GM23248 (cell line): ENCODE data around the gene TBX5. TPM values are rescaled to one million over a fixed set of nuclear protein-coding genes. Genes with fewer than 3 reads are reported as not detected.
A peak's percentile ranks its signal among the peaks of the same experiment; 100 is the strongest.

Source experiments
- DNase-seq: peaks from one replicate; pipeline ENCODE4 v3.0.0-alpha.2; 2015
- H2AFZ ChIP-seq: fragments of 200-600 bp; sonication (generic); 2 replicates; pipeline ENCODE4 v1.6.1; 2016; ENCODE audit warnings: antibody characterized with exemption
- H3F3A ChIP-seq: fragments of 200-600 bp; sonication (generic); 2 replicates; pipeline ENCODE4 v1.6.1; 2016; ENCODE audit warnings: mild to moderate bottlenecking, antibody characterized with exemption, mixed run types; ENCODE audit not compliant: insufficient read depth
- H3K27ac ChIP-seq: fragments of 200-600 bp; sonication (generic); 2 replicates; pipeline ENCODE4 v1.5.1; 2016; ENCODE audit warnings: mild to moderate bottlenecking
- H3K27me3 ChIP-seq: fragments of 200-600 bp; sonication (generic); replicated peaks from 2 replicates; pipeline ENCODE4 v1.6.1; 2016; ENCODE audit warnings: mild to moderate bottlenecking; ENCODE audit not compliant: insufficient read depth
- H3K36me3 ChIP-seq: fragments of 200-600 bp; sonication (generic); 2 replicates; pipeline ENCODE4 v1.6.1; 2016; ENCODE audit warnings: low read depth, mild to moderate bottlenecking
- H3K4me1 ChIP-seq: fragments of 200-600 bp; sonication (generic); 2 replicates; pipeline ENCODE4 v1.6.1; 2016; ENCODE audit warnings: mild to moderate bottlenecking; ENCODE audit not compliant: insufficient read depth
- H3K4me2 ChIP-seq: fragments of 200-600 bp; sonication (generic); one replicate; pipeline ENCODE4 v1.6.1; 2016; ENCODE audit warnings: mild to moderate bottlenecking; ENCODE audit not compliant: unreplicated experiment
- H3K4me3 ChIP-seq: fragments of 200-600 bp; sonication (generic); 2 replicates; pipeline ENCODE4 v1.5.1; 2016; ENCODE audit warnings: mild to moderate bottlenecking
- H3K79me2 ChIP-seq: fragments of 200-600 bp; sonication (generic); 2 replicates; pipeline ENCODE4 v1.6.1; 2016; ENCODE audit warnings: mild to moderate bottlenecking; ENCODE audit not compliant: insufficient read depth
- H3K9ac ChIP-seq: fragments of 200-600 bp; sonication (generic); 2 replicates; pipeline ENCODE4 v1.6.1; 2016; ENCODE audit warnings: mild to moderate bottlenecking
- H3K9me2 ChIP-seq: fragments of 200-600 bp; sonication (generic); 2 replicates; pipeline ENCODE4 v1.6.1; 2016; ENCODE audit warnings: mixed run types, mild to moderate bottlenecking, moderate library complexity; ENCODE audit not compliant: insufficient read depth
- H3K9me3 ChIP-seq: fragments of 200-600 bp; sonication (generic); one replicate; pipeline ENCODE4 v1.6.1; 2017; ENCODE audit warnings: low read depth
- H4K20me1 ChIP-seq: fragments of 200-600 bp; sonication (generic); 2 replicates; pipeline ENCODE4 v1.6.0; 2016; ENCODE audit not compliant: insufficient read depth
- EZH2 ChIP-seq: fragments of 200-600 bp; sonication (generic); IDR thresholded peaks from 2 replicates; pipeline ENCODE4 v1.6.1; 2018; ENCODE audit warnings: antibody characterized with exemption, mild to moderate bottlenecking; ENCODE audit not compliant: insufficient read depth, poor library complexity, severe bottlenecking
- EZH2phosphoT487 ChIP-seq: fragments of 200-600 bp; sonication (generic); IDR thresholded peaks from 2 replicates; pipeline ENCODE4 v1.6.1; 2018; ENCODE audit warnings: antibody characterized with exemption, moderate library complexity, mild to moderate bottlenecking, low read depth; ENCODE audit not compliant: insufficient read depth
- WGBS, 2 experiments: methylation state at CpG; one replicate each; pipeline ENCODE4 v1.1.6; 2015 to 2017; ENCODE audit warnings: low lambda C conversion rate in 2 of 2, low coverage in 1 of 2; ENCODE audit errors: missing lambda C conversion rate in 2 of 2; 5-methylcytosine and 5-hydroxymethylcytosine counted together
- in situ Hi-C: fragments of 300-500 bp; cut with MboI; formaldehyde crosslinking; loops from 2 replicates; pipeline ENCODE4 v1.15.0; 2020
- polyA plus RNA-seq: library from polyadenylated mRNA; unstranded; fragments of >200 nt; fragmentation: Nextera tagmentation; extraction: Ambion mirVana; gene quantifications from 2 replicates; pipeline ENCODE4 v1.2.1, GENCODE V29; 2016
- total RNA-seq: library from RNA; depleted of rRNA; stranded (reverse); fragments of >200 nt; shearing (Covaris generic); gene quantifications from 2 replicates; pipeline ENCODE4 v1.2.3, GENCODE V29; 2014

TBX5 gene
- total and polyA plus RNA-seq, 2 experiments from 2014 or later, result 24.5 to 30.0 TPM

DNA sequence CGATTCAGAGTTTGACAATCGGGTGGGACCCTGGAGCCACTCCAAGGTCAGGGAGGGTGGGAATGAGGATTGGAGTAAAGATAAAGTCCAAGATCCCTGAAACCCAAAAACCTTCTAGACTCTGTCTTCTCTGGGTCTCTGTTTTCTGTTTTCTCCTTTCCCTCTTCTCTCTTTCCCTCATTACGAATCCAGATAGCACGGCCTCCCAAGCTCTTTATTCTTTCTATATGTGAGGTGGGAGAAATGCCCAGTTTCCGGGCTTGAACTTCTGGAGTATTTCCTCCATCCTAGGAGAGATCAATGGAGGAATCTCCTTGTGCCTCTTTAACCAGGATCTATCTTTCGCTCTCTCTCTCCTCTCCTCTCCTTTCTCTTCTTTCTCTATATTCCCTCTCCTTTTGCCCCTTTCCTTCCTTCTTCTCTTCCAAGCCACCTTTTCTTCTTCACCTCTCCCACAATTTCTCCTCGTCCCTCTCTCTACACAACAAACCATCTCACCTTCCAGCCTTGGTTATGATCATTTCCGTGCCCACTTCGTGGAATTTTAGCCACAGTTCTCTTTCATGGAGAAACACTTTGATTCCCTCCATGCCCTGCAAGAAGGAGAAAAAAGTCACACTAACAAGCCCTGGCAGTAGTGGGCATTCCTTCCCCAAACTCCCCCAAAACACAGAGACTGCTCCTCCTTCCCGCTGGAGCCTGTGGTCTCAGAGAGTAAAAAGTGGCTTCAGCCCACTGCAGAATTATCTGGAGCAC, 4.4 kb downstream of the TBX5 start:
- 10 to 16% methylated on average over 10 of the region's 10 CpGs for WGBS, 2 experiments
- Histone ChIP-seq H3K27ac (peak overlapping the region; percentile 95), H3K9ac (peak overlapping the region; percentile 95)

DNA sequence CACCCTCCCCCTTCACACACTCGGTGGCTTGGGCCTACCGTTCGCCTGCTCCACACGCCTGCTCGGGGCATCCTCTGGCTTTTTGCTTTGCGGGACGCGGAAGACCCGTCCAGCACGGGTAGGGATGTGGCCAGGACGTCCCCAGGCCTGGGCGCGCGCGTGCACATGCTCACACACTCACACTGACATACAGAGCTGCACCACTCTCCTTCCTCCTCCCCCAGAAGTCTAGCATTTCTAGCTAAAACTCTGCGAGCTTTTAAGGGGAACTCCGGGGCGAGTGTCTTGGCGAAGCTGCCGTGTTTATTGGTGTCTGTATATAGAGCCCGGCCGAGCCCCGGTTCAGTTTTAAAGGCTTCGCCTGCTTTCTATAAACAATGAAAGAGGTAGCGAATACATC, 5.0 kb downstream of the TBX5 start:
- H4K20me1 ChIP-seq, result no peaks in the 10 kb centered on the region
- DNase-seq, result peak; percentile 95
- 1% methylated on average over 24 to 25 of the region's 25 CpGs for WGBS, 2 experiments
- peak overlapping the region; percentile 99 for H3K4me2 ChIP-seq
- peaks cover 45% of the 10 kb centered on the region for H3K4me1 ChIP-seq
- H3K79me2 ChIP-seq, result peaks cover 100% of the 10 kb centered on the region
- TF ChIP-seq EZH2 (no peak), EZH2phosphoT487 (no peak)
- peak overlapping the region; percentile 91 for H3K4me3 ChIP-seq
- peaks cover 26% of the 10 kb centered on the region for H3F3A ChIP-seq
- H3K9me2 ChIP-seq, result no peaks in the 10 kb centered on the region
- H2AFZ ChIP-seq, result peak overlapping the region; percentile 47; the same call in 1 of the 2 replicates
- H3K9me3 ChIP-seq, result no peaks in the 10 kb centered on the region
- H3K9ac ChIP-seq, result peak overlapping the region; percentile 95
- H3K36me3 ChIP-seq, result no peaks in the 10 kb centered on the region
- H3K27ac ChIP-seq, result peak overlapping the region; percentile 95
- H3K27me3 ChIP-seq, result no peaks in the 10 kb centered on the region
- in situ Hi-C loops, result loop anchor here (10.0 kb wide), 1 partner anchor 74 kb away; no protein-coding TSS in a partner anchor

More for the DNA sequence above, 4.4 kb downstream of the TBX5 start:
- Histone ChIP-seq H3K4me2 (peak overlapping the region; percentile 99), H3K9me3 (no peaks in the 10 kb centered on the region), H3K9me2 (no peaks in the 10 kb centered on the region), H3K36me3 (no peaks in the 10 kb centered on the region), H3K4me3 (peak overlapping the region; percentile 91), H3K27me3 (no peaks in the 10 kb centered on the region), H2AFZ (peak overlapping the region; percentile 47; the same call in 1 of the 2 replicates), H4K20me1 (no peaks in the 10 kb centered on the region), H3K79me2 (peaks cover 100% of the 10 kb centered on the region), H3K4me1 (peaks cover 45% of the 10 kb centered on the region), H3F3A (peaks cover 24% of the 10 kb centered on the region)
- in situ Hi-C loops, result loop anchor here (10.0 kb wide), 1 partner anchor 73 kb away; no protein-coding TSS in a partner anchor
- TF ChIP-seq EZH2phosphoT487 (no peak), EZH2 (no peak)
- DNase-seq, result peak; percentile 69

DNA sequence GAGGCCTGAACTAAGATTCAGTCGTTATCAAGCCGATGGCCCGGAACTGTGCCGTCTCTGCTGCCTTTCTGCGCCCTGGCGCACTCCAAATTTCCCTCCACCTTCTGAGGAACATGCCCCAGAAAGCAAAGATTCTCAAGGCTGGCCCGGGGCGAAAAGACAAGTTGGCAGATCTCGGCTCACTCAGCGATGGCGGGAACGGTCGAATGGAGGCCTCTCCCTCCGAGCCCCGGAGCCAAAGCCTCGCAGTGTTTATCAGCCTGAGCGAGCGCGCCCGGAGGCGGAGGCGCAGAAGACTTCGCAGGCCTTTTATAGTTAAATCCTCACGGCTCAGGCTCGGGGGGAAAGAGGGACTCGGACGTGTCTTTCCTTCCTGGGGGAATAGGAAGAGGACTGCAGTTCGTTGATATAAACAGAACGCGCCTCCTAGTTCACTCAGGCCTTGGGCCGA, 5.6 kb downstream of the TBX5 start:
- Histone ChIP-seq H3K9me3 (no peaks in the 10 kb centered on the region), H3K4me3 (peak overlapping the region; percentile 91), H3K27me3 (no peaks in the 10 kb centered on the region), H3K27ac (peak overlapping the region; percentile 95), H3K9ac (peak overlapping the region; percentile 95), H3K4me1 (peaks cover 48% of the 10 kb centered on the region), H3K36me3 (no peaks in the 10 kb centered on the region), H3F3A (peaks cover 26% of the 10 kb centered on the region), H3K4me2 (peak overlapping the region; percentile 99), H4K20me1 (no peaks in the 10 kb centered on the region), H2AFZ (peak overlapping the region; percentile 47; the same call in 1 of the 2 replicates), H3K9me2 (no peaks in the 10 kb centered on the region), H3K79me2 (peaks cover 100% of the 10 kb centered on the region)
- in situ Hi-C loops, result loop anchor here (10.0 kb wide), 1 partner anchor 74 kb away; no protein-coding TSS in a partner anchor
- 5 to 6% methylated on average over 31 of the region's 31 CpGs for WGBS, 2 experiments
- DNase-seq, result peak; percentile 73
- no peak for TF ChIP-seq EZH2phosphoT487
- no peak for TF ChIP-seq EZH2

DNA sequence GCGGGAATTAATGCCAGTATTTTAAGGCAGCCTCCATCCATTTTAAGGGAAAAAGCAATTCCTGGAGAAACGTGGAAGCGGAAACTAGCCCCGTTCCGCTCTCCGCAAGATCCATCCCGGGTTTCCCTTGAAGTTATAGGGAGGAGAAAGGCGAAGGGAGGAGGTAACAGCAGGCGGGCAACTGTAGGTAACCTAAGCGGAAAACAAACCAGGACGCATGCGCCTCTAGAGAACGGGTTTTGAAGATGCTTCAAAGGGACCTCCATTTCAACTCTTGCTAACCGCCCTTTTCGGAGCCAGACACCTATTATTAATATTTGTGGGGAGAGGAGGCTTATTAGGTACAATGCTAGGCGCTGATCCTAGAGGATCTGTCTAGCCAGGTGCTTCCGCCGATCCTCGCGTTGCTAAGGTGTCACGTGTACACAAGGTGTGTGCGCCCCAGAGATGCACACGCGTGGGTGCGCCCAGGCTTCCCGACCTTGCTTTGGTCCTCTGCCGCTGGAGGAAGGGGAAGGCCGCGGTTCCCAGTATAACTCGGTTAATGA, 6.2 kb downstream of the TBX5 start:
- Histone ChIP-seq H3K27me3 (no peaks in the 10 kb centered on the region), H2AFZ (no peak overlapping the region; the same call in 1 of the 2 replicates), H3K36me3 (peaks cover 3% of the 10 kb centered on the region), H3K27ac (peak overlapping the region; percentile 95), H3K4me3 (peak overlapping the region; percentile 91), H3K9me3 (no peaks in the 10 kb centered on the region), H3K9me2 (no peaks in the 10 kb centered on the region), H4K20me1 (no peaks in the 10 kb centered on the region), H3K79me2 (peaks cover 100% of the 10 kb centered on the region), H3K9ac (peak overlapping the region; percentile 95), H3K4me1 (peaks cover 53% of the 10 kb centered on the region), H3F3A (peaks cover 26% of the 10 kb centered on the region), H3K4me2 (peak overlapping the region; percentile 99)
- in situ Hi-C loops, result loop anchor here (10.0 kb wide), 1 partner anchor 75 kb away; no protein-coding TSS in a partner anchor
- WGBS, 2 experiments, result 21 to 34% methylated on average over 29 to 30 of the region's 30 CpGs
- no peak for TF ChIP-seq EZH2phosphoT487
- TF ChIP-seq EZH2, result no peak
- peak; percentile 77 for DNase-seq
